ENCODE results near the gene IFTAP. TPM values are rescaled to one million over a fixed set of nuclear protein-coding genes. Genes with fewer than 3 reads are reported as not detected.

IFTAP gene
- total RNA-seq, 1 donor from 2014 or later: 30.9 TPM

DNA sequence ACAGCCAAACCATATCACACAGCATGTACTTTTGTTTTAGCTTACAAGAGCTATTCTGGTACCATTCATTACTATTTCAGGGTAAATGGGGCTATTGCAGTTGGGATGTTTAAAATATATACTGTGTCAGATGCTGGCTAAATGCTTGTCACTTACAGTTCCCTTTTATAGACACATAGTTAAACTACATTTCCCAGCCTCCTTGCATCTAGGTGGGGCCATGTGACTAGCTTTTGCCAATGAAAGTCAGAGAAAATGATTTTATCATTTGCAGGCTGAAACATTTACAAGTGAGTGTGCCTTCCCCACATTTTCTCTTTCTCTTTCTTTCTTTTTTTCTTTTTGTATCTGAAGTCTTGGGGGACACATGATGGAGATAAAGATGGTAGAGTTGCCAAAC lies 7.8 kb upstream of the IFTAP start:
- TF ChIP-seq, protein P1, sequence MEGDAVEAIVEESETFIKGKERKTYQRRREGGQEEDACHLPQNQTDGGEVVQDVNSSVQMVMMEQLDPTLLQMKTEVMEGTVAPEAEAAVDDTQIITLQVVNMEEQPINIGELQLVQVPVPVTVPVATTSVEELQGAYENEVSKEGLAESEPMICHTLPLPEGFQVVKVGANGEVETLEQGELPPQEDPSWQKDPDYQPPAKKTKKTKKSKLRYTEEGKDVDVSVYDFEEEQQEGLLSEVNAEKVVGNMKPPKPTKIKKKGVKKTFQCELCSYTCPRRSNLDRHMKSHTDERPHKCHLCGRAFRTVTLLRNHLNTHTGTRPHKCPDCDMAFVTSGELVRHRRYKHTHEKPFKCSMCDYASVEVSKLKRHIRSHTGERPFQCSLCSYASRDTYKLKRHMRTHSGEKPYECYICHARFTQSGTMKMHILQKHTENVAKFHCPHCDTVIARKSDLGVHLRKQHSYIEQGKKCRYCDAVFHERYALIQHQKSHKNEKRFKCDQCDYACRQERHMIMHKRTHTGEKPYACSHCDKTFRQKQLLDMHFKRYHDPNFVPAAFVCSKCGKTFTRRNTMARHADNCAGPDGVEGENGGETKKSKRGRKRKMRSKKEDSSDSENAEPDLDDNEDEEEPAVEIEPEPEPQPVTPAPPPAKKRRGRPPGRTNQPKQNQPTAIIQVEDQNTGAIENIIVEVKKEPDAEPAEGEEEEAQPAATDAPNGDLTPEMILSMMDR (IDR thresholded peaks at IDR 0.05; ENCODE audit: insufficient read depth, low read length, poor library complexity, severe bottlenecking): no peak
- Histone ChIP-seq H3K27me3 (ENCODE audit: control insufficient read depth, insufficient read depth, low read length) (peaks cover 2% of the 10 kb centered on the region), H3K36me3 (ENCODE audit: control insufficient read depth, insufficient read depth, low read length) (no peaks in the 10 kb centered on the region), H3K4me3 (ENCODE audit: low read depth, low read length) (no peak overlapping the region)
- DNase-seq (ENCODE audit: low read depth): no peak

DNA sequence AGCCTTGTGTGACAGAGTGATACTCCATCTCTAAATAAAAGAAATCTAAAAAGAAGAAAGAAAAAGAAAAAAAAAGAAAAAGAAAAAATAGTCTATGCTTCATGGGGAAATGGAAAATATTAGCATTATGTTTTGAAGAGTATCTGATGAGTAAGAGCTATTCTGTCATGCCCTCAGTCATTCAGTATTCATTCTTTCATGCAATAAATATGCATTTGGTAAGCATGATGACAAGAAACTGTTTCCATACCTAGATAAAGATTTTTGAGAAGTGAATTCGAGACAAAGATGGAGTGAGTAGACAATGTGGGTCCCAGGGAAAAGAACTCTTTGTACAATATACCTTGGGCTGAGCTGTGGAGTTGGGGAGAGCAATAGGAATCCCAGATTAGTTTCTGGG lies 6.2 kb upstream of the IFTAP start:
- Histone ChIP-seq H3K36me3 (ENCODE audit: control insufficient read depth, insufficient read depth, low read length) (no peaks in the 10 kb centered on the region), H3K4me3 (ENCODE audit: low read depth, low read length) (no peak overlapping the region), H3K27me3 (ENCODE audit: control insufficient read depth, insufficient read depth, low read length) (peaks cover 2% of the 10 kb centered on the region)
- DNase-seq (ENCODE audit: low read depth): no peak
- TF ChIP-seq, protein P1 (IDR thresholded peaks at IDR 0.05; ENCODE audit: insufficient read depth, low read length, poor library complexity, severe bottlenecking): no peak

DNA sequence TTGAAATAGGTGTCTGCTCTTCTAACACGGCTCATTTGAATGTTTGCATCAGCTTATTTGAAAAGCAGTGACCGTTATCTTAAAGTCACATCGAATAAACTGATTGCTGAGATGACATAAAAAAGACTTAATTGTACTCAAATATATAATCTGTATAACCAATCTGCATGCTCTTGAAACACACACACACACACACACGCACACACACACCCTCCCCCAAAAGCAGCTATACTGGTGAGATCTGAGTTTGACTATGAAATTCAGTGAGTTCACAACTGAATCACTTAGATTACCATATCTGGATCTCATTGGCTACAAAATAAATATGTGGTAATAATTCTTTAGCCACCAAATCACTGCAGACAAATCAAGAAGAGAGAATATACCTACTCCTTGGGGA lies 3.8 kb upstream of the IFTAP start:
- TF ChIP-seq, protein P1 (IDR thresholded peaks at IDR 0.05; ENCODE audit: insufficient read depth, low read length, poor library complexity, severe bottlenecking): no peak
- DNase-seq (ENCODE audit: low read depth): no peak
- Histone ChIP-seq H3K36me3 (ENCODE audit: control insufficient read depth, insufficient read depth, low read length) (no peaks in the 10 kb centered on the region), H3K27me3 (ENCODE audit: control insufficient read depth, insufficient read depth, low read length) (peaks cover 2% of the 10 kb centered on the region), H3K4me3 (ENCODE audit: low read depth, low read length) (no peak overlapping the region)

DNA sequence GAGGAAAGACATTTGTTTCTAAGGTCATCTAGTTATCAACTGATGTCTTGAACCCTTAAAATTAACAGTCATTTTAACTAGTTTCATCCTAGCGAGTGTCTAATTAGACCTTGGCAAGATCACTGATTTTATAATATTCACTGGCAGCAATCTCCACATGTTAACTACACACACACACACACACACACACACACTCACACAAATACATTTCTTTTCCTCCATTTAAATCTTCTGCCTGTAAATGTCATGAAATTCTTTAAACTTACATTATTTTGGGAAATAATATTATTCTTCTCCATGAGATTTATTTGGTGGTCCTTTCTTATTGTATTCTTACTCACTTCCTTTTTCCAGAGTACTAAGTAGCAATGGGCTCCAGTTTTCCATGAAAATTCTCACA lies 2.9 kb upstream of the IFTAP start:
- DNase-seq (ENCODE audit: low read depth): no peak
- H3K4me3 ChIP-seq (ENCODE audit: low read depth, low read length): no peak overlapping the region
- TF ChIP-seq, protein P1 (IDR thresholded peaks at IDR 0.05; ENCODE audit: insufficient read depth, low read length, poor library complexity, severe bottlenecking): no peak
- H3K27me3 ChIP-seq (ENCODE audit: control insufficient read depth, insufficient read depth, low read length): peaks cover 1% of the 10 kb centered on the region
- no peaks in the 10 kb centered on the region for H3K36me3 ChIP-seq (ENCODE audit: control insufficient read depth, insufficient read depth, low read length)

DNA sequence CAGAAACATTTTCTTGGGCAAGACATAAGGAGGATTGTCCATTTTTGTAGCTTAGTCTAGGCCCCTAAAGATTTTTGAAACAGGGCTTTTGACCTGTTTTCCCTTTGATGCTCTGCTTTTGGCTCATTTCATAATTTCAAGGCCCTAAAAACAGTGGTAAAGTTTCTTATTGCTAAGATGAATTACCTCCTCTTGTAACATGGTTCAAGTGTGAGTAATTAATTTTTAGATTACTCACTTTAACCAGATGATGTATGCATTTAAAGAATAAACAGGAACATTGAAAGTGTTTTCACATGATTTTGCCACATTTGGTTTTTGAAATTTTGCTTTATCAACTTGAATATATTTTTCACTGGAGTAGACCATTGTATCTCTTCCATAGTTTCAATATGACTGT lies 2.6 kb downstream of the IFTAP start:
- TF ChIP-seq, protein P1 (IDR thresholded peaks at IDR 0.05; ENCODE audit: insufficient read depth, low read length, poor library complexity, severe bottlenecking): no peak
- H3K4me3 ChIP-seq (ENCODE audit: low read depth, low read length): no peak overlapping the region
- H3K27me3 ChIP-seq (ENCODE audit: control insufficient read depth, insufficient read depth, low read length): no peaks in the 10 kb centered on the region
- DNase-seq (ENCODE audit: low read depth): no peak
- no peaks in the 10 kb centered on the region for H3K36me3 ChIP-seq (ENCODE audit: control insufficient read depth, insufficient read depth, low read length)

DNA sequence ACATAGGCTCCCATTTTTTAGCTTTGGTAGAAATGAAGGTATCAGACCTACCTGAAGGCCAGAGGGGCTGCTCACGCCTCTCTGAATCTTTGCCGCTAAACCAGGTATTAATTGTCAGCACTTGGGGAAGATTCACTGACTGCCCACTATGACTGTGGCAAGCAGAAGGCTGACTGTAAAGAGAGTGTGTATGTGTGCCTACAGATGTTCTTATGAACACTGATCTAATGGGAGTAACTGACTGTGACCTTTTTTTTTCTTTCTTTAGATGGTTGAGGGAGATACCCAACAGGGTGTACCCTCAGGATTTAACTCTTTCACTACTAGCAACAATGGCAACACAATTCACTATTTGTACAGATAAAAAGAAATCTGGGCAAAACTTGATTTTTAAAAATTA lies 3.7 kb downstream of the IFTAP start, which contains the start of gene RAG2:
RAG2 (minus strand) TSS at position 186 of the 400 bp plus-strand sequence. CDS start 4,068 bp downstream, outside the sequence.
- TF ChIP-seq, protein P1 (IDR thresholded peaks at IDR 0.05; ENCODE audit: insufficient read depth, low read length, poor library complexity, severe bottlenecking): no peak
- no peak within 1 kb of the TSS for H3K4me3 ChIP-seq (ENCODE audit: low read depth, low read length)
- DNase-seq (ENCODE audit: low read depth): no peak
- no peaks in the 10 kb centered on the region for H3K27me3 ChIP-seq (ENCODE audit: control insufficient read depth, insufficient read depth, low read length)
- H3K36me3 ChIP-seq (ENCODE audit: control insufficient read depth, insufficient read depth, low read length): no peaks in the 10 kb centered on the region
